ENCODE data around the gene TSPAN18.

The TSPAN18 gene

DNA sequence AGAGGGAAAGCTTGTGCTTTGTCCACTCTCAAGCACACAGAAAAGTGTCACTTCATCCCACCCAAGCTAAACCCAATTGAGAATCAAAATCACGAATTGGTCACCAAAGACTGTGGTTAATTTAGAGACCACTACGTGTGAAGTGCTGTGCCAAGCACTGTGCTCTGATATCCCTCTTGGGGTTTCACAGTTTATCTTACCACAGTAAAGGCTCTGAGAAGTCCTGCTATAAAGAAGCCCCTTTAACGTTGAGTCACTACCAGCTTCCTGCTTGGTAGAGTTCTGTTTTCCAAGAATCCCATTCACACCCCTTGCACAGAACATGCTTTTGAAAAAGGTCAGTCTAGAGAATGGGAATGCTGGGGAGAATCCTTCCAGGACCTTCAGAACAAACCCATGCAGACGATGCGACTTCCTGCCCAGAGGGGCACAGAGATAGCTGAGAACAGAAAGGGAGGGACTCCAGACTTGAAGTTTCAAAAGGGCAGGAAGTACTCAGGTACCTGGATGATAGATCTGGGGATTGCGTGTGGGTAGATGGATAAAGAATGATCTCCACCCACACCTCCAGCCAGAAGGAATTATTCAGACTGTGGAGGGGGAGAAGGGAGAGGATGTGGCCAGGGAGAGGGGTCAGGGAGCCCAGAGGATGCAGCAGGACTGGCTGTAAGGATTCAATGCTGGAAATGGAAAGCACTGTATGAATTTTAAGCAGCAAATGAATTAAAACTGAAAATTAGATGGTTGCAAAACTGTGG lies 18.1 kb upstream of the TSPAN18 start:
- no peak for DNase-seq (ENCODE audit: low read depth, low spot score)
- no peak overlapping the region for H3K4me3 ChIP-seq (ENCODE audit: low read length)

DNA sequence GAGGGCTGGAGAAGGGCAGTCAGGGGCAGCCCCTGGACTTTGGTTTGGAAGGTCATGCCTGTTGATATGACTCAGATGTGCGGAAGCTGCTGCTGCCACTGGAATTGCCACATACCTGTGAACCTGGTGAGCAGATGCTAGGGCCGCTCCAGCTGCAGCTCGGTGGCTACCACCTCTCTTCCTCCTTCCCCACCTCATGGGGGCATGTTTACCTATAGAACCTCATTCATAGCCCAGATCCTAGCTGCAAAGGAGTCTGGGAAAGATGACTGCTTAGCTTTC lies 17.5 kb upstream of the TSPAN18 start:
- DNase-seq (ENCODE audit: low read depth, low spot score): no peak
- H3K4me3 ChIP-seq (ENCODE audit: low read length): no peak overlapping the region

DNA sequence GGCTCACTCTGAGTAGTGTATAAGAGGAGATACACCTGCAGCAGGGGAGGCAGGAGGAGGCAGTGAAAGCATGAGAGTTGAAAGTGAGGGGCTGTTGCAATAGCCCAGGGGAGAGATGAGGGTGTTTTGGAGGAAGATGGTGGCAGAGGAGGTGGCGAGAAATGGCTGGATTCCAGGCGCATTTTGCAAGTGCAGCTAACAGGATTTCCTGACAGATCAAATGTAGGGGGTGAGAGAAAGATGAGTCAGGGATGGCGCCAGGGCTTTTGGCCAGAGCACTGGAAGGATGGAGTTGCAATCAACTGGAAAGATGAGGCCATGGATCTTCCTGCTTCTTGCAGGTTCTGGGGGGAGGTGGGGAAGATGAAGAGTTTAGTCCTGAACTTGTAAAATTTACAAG lies 16.8 kb upstream of the TSPAN18 start:
- no peak overlapping the region for H3K4me3 ChIP-seq (ENCODE audit: low read length)
- DNase-seq (ENCODE audit: low read depth, low spot score): no peak

DNA sequence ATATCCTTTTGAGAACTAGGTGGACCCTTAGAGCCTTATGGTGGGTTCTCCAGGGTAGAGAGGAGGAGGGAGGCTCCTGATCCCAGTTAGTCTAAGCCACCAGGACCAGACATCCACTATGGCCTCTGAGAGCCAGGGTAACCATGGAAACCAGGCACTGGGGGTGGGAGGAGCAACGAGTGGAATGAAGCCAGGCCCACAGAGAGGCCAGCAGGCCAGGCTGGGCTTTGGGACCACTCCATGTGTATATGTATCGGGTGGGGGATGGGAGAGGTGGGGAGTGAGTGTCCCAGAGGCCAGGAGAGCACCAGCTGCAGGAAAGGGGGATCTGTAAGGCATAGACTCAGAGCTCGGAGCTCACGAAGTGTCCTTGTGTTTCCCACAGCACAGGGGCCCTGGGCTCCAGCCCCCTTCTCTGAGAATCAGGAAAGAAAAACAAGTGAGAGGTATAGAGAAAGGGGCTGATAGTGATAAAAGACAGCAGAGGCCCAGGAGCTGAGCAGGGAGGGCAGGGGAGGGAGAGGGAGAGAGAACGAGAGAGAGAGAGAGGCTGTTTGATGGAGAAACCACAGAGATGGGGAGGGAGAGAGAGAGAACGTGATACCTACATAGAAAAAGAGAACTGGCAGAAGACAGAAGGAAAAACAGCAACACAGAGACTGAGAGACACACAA lies 15.5 kb upstream of the TSPAN18 start:
- H3K4me3 ChIP-seq (ENCODE audit: low read length): no peak overlapping the region
- DNase-seq (ENCODE audit: low read depth, low spot score): no peak

DNA sequence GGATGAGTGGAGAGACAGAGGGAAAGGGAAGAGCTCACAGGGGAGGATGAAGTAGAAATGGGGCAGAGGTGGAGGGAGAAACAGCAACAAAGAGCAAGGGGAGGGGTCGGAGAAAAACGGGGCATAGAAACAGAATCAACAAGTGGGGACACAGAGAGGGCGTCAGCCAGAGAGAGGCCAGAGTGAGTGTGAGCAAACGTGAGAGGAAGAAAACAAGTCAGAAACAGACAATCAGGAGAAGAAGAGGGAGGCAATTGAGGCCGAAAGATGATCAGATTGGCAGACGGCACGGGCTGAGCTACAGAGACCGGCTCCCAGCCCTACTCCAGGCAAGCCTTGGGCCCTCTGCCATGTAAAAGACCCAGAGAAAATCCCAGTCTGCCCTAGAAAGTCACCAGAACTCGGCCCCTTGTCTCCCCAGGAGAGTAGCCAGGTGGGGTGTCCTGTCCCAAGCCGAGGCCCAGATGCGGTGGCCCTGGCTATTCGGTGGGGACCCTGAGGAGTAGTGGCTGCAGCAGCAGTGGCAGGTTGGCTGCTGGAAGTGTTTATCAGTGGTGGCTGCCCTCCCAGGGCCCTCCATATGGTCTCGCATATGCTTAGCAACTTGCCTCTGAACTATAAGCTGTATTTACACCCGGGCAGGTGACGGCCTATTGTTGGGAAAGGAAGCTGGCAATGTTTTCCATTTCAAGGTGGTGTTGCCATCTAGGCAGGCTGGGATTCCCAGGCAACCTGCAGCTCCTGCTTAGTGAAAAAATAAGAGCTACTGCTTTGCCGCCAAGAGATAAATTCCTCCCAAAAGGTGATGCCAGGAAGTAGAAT lies 14.8 kb upstream of the TSPAN18 start:
- DNase-seq (ENCODE audit: low read depth, low spot score): no peak
- H3K4me3 ChIP-seq (ENCODE audit: low read length): no peak overlapping the region

DNA sequence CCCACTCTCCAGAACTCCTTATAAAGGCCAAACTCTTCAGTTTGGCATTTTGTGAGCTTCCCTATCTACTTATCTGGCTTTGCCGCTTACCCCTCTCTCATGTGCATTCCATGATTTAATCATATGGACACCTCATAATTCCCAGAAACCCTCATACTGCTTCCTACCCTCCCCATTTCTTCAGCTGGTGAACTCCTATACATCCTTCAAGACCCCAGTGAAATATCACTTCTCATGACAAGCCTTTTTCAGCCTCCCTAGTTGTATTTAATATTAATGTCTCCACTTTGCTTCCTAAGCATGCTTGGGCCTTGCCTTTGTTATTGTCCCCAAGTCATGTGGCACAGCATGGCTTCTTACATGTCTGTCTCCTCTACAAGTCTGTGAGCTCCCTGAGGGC lies 13.7 kb upstream of the TSPAN18 start:
- DNase-seq (ENCODE audit: low read depth, low spot score): no peak
- H3K4me3 ChIP-seq (ENCODE audit: low read length): no peak overlapping the region

DNA sequence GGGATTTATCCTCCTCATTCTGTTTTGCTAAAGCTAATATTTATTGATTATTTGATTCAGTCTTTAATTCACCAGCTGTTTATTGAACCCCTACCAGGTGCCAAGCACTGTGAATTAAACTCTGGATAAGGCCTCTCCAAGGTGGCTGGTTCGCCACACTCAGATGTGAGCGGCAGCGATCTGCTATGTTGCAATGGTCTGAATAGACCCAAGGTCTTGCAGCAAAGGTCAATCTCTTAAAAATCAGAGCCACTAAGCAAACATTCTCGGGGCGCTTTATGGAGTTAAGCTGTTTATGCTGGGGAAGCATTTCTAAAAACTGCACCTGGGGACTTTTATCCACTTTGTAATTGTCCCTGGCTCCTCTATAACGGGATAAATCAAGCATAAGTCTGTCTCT lies 10.5 kb upstream of the TSPAN18 start:
- no peak overlapping the region for H3K4me3 ChIP-seq (ENCODE audit: low read length)

DNA sequence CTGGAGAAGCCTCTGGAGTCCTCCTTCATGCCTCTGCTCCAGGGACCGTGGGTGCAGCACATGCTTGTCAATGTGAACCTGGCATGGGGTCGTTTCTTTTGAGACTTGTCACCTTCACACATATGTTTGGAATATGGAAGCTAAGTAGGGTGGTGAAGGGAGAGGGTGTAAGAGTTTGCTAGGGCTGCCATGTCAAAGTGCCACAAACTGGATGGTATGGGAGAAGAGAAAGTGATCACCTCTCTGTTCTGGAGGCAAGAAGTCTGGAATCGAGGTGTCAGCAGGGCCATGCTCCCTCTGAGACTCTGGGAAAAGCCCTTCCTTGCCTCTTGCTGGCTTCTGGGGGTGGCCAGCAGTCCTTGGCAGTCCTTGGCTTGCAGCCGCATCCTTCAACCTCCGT lies 8.7 kb upstream of the TSPAN18 start:
- H3K4me3 ChIP-seq (ENCODE audit: low read length): no peak overlapping the region
- DNase-seq (ENCODE audit: low read depth, low spot score): no peak

More for the DNA sequence above, 10.5 kb upstream of the TSPAN18 start:
- DNase-seq (ENCODE audit: low read depth, low spot score): no peak

DNA sequence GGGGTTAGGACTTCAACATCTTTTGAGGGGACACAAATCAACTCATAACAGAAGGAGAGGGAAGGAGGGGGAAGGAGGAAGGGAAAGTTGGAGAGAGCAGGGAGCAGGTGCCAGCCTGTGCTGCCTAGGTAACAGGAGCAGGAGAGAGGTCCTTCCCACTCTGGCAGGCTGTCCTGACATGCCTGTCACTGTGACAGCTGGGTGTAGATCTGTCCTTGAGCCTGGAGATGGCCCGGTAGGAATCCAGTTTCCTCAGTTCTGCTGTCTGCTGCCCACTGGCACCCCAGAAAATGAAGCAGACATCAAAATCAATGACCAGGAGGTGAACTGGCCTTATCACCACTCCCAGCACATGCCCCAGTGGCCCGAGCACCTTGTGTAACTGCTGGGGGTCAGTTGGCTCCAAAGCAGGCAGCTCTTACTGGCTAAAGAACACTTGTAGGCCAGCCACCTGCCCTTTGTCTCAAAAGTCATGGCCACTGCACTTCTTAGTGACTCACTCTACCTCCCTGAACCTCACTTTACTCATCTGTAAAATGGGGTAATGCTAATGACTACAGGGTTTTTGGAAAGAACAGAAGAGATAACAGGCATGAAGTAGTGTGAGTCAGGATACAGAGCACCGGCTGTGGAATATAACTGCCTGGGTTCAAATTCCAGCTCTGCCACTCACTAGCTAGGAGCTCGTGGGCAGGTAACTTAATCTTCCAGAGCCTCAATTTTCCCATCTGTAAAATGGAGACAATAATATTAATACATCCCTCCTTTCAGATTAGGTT lies 8.0 kb upstream of the TSPAN18 start:
- H3K4me3 ChIP-seq (ENCODE audit: low read length): no peak overlapping the region
- DNase-seq (ENCODE audit: low read depth, low spot score): no peak

DNA sequence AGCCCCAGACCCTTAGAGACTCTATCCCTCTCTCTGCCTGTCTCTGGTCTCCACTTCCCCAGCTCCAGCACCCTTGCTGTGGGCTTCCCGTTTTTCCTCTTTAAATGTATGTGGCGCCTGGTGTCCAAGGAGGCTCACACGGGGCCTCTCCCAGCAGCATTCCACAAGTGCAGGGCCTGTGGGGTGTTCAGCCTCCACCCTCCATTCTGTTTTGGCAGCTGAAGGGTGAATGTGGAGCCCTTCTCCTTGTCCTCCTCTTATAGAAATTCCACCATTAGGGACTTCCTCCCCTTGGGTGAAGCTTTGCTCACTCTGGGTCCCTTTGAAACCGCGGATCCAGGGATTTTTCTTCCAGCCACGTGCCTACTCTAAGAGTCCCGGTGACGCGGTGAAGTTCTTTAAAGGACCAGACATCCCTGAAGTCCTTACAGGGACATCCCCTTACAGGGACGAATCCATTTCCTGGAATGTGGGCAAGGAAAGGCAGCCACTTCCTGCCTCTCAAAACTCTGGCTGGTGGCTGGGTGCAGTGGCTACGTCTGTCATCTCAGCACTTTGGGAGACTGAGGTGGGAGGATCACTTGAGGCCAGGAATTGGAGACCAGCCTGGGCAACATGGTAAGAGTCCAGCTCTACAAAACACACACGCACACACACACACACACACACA lies 1.6 kb upstream of the TSPAN18 start:
- no peak overlapping the region for H3K4me3 ChIP-seq (ENCODE audit: low read length)
- no peak for DNase-seq (ENCODE audit: low read depth, low spot score)

DNA sequence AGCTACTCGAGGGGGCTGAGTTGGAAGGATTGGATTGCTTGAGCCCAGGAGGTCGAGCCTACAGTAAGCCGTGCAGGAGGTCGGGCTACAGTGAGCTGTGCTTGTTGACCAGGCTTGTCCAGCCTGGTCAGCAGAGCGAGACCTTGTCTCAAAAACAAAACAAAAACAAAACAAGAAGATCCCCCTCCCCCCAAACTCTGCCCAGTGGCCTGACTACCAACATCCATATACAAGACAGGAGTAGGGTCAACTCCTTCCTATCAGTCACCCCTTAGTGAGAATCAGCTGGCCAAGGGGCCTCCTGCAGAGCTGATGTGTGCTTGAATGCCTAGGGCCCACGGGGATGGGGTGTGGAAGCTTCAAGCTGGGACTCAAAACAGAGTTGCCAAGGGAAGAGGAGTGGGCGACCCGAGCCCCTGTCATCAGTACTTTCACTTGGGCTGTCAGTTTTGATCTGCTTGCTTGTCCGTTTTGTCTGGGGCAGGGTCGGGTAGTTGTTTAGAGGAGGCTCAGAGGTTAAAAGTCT lies 942 bp upstream of the TSPAN18 start:
- no peak for DNase-seq (ENCODE audit: low read depth, low spot score)
- H3K4me3 ChIP-seq (ENCODE audit: low read length): no peak overlapping the region

DNA sequence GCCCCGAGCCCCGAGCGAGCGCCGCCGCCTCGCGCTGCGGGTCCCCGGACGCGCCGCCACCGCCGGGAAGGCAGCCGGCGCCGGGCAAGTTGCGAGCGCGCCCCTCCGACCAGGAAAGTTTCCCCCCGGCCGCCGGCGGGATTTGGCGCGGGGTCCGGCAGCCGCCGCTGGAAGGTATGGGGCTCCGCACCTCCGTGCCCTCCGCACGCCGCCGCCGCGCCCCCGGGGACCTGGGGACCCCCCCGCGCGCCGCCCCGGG lies 281 bp downstream of the TSPAN18 start:
- no peak for DNase-seq (ENCODE audit: low read depth, low spot score)
- H3K4me3 ChIP-seq (ENCODE audit: low read length): no peak overlapping the region

DNA sequence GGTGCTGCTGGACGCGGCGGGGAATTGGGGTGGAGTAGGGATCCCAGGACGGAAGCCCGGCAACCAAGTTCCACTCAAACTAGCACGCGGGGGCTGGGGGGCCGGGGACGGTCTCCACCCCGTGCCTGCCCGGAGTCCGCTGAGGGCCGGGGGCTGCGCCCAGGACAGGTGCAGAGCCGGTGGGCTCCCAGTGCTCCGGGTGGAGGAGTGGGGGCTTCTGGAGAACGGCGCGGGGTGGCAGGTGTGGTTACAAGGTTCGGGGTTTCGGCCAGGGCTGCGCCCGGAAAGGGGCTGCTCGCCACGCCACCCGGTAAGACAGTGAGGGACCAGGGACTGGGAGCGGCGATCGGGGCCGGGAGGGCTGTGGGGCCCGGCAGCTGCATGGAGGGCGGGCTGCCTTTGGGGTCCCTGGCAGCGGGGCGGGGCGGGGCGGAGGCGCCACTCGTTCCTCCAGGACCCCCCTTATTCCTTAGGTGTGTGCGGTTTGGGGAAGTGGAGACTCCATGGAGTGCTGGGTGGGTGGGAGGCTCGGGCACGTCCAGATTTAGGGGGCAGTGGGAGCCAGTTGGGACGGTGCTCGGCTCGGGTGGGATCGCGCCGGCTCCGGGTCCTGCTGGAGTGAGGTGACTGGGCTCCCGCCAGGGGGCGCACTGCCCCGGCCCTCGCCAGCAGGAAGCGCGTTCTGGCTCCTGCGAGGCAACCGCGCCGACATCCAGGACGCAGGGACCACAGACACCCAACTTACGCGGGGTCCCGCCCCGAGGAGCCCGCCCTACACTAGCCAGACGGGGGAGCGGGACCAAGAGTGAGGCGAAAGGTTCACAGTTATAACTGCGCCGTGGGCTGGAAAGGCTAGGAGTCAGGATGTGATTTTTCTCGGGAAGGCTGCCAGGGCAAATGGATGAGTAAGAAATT lies 868 bp downstream of the TSPAN18 start:
- peak overlapping the region; percentile 25 for H3K4me3 ChIP-seq (ENCODE audit: low read length)
- peak; percentile 46 for DNase-seq (ENCODE audit: low read depth, low spot score)

DNA sequence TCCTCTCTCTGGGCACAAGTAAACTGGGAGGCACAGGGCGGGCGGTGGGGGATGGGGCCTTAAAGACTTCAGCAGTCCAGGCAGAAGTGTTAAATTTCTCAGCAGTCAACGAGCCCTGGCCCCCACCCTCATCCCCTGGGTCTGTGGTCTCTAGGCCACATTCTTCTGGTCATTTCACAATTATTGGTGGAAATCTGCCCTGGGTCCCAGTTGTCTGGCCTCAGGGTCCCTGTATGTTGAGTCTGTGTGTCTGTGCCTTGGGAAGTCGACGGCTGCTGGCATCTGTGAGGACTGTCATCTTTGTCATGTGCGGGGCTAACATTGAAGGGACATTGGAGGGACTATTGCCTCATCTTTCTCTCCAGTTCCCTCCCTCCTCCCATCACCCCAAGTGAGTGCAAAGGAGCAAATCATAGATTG lies 1.7 kb downstream of the TSPAN18 start:
- DNase-seq (ENCODE audit: low read depth, low spot score): no peak
- no peak overlapping the region for H3K4me3 ChIP-seq (ENCODE audit: low read length)

DNA sequence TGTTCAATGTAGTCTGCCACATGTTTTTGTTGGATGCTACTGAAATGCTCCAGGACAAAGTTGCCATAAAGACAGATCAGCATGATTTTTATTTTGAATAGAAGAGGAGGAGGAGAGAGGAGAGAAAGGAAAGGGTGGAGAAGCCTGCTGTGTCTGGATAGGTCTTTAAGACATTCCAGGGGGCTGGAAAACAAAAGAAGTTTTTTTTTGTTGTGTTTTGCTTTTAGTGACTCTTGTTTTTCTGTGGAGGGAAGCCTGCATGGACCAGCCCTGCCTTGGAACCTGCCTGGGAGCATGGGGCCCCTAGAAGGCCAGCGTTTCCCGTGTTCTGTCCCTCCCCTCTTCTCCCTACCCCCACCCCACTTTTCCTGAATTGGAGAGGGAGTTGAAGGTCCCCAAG lies 2.3 kb downstream of the TSPAN18 start:
- DNase-seq (ENCODE audit: low read depth, low spot score): no peak
- H3K4me3 ChIP-seq (ENCODE audit: low read length): no peak overlapping the region

DNA sequence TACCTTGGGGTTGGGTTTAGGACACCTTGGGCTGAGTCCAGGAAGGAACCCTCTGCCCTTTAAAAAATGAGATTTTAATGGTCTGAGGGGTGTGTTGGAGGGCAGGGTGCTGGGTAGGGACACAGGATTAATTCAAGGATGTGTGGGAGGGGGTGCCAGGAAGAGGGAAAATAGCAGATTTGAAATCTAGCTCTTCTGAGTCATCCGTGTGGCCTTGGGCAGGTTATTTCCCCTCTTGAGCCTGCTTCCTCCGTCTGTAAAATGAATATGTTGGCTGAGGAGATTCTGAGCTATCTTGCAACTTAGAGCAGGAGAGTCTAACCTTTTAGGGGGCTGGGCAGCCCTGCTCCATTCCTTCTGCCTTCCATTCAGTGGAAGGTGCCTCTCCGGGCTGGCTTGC lies 3.0 kb downstream of the TSPAN18 start:
- DNase-seq (ENCODE audit: low read depth, low spot score): no peak
- H3K4me3 ChIP-seq (ENCODE audit: low read length): no peak overlapping the region

DNA sequence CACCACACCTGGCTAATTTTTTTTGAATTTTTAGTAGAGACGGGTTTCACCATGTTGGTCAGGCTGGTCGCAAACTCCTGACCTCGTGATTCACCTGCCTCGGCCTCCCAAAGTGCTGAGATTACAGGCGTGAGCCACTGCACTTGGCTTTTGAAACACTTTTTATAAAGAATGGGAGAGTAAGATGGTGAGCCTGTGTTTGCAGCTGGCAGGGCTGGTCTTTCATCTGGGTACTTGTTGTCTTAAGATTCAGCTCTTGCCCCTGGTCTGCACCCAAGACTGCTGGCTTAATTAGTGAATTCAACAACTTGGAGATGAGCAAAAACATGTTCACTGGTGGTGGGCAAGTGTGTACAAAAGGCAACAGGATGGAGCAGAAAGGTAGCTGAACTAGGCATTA lies 4.0 kb downstream of the TSPAN18 start:
- no peak for DNase-seq (ENCODE audit: low read depth, low spot score)
- H3K4me3 ChIP-seq (ENCODE audit: low read length): no peak overlapping the region

Measured in Jurkat, Clone E6-1 (cell line).